ENCODE results near the gene OR11H6.
"Not testable (repeated sequence)": the region's sequence is repeated elsewhere in the genome, so short reads cannot be mapped to it uniquely, and the experiment has no call there.

The OR11H6 gene, protein sequence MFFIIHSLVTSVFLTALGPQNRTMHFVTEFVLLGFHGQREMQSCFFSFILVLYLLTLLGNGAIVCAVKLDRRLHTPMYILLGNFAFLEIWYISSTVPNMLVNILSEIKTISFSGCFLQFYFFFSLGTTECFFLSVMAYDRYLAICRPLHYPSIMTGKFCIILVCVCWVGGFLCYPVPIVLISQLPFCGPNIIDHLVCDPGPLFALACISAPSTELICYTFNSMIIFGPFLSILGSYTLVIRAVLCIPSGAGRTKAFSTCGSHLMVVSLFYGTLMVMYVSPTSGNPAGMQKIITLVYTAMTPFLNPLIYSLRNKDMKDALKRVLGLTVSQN

DNA sequence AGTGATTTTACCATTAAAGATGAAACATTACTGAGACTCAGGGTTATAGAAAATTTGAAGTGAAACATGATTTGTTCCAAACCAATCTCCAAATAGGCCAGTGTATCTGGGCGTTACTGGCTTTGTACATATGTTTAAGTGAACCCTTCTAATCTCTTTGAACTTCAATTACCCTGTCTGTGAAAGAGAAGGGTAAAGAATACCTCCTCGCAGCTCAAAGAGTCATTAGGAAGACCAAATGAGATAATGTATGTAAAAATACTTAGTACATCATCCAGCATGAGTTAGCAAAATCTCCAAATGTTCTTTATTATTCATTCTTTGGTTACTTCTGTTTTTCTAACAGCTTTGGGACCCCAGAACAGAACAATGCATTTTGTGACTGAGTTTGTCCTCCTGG, at the start of gene OR11H6:
OR11H6 (plus strand) TSS at position 301 of the 400 bp plus-strand sequence; CDS start at position 301, 0 bp downstream.
- no peak for DNase-seq

DNA sequence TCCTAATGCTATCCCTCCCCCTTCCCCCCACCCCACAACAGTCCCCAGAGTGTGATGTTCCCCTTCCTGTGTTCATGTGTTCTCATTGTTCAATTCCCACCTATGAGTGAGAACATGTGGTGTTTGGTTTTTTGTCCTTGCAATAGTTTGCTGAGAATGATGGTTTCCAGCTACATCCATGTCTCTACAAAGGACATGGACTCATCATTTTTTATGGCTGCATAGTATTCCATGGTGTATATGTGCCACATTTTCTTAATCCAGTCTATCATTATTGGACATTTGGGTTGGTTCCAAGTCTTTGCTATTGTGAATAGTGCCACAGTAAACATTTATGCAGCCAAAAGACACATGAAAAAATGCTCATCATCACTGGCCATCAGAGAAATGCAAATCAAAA, 49.3 kb upstream of the OR11H6 start:
- not testable (repeated sequence) for DNase-seq

DNA sequence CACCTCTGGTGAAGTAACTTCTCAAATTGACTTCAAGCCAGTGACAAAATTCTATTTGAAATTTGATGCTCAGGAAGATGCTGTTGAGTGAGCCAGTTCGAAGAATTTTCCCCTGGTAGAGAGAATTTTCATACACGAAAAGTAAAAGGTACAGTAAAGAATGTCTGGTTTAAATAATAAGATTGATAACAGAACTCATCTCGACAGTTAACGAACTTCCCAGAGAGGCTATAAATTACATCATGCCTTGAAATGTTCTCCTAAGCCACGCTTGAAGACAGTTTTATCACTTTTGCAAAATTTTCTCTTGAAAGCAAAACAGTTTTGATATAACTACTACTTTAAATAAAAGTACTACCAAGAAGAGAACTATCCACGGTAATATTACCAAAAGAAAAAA, 47.2 kb upstream of the OR11H6 start:
- DNase-seq, result no peak

DNA sequence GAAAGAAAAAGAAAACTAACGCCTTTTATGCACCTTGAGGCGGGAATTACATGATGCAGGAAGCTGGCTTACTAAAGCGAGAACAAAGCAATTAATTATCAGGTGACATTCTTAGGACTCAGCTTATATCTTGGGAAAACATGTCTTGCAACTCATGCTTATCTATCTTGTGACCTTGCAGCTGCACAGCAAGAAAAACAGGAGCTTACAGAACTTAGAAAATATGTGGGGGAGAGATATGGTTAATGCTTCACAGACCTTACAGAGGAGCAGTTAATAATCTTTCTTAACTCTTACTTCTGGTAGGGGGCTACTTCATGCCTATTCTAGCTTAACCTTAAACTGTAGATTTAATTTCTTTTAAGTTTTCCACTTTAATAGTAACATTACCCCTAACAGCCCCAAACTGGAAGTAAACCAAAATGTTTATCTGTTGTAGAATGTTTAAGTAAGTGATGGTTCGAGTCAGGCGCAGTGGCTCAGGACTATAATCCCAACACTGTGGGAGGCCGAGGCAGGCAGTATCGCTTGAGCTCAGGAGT, 46.0 kb upstream of the OR11H6 start:
- no peak for DNase-seq

DNA sequence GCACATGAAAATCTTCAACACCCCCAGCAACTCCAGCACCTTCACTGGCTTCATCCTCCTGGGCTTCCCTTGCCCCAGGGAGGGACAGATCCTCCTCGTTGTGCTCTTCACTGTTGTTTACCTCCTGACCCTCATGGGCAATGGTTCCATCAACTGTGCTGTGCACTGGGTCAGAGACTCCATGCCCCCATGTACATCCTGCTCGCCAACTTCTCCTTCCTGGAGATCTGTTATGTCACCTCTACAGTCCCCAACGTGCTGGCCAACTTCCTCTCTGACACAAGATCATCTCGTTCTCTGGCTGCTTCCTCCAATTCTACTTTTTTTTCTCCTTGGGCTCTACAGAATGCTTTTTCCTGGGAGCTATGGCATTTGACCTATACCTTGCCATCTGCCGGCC, 44.3 kb upstream of the OR11H6 start:
- no peak for DNase-seq

DNA sequence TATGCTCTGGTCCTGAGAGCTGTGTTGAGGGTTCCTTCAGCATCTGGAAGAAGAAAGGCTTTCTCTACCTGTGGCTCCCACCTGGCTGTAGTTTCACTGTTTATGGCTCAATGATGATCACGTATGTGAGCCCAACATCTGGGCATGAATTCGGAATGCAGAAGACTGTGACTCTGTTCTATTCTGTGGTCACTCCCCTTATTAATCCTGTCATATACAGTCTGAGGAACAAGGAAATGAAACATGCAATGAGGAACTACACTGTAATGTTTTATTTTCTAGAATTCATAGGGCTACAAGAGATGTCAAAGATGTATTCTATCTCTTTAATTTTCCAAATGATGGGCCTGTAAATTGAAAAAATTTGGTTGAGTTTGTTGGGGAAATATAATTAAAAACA, 43.6 kb upstream of the OR11H6 start:
- no peak for DNase-seq

DNA sequence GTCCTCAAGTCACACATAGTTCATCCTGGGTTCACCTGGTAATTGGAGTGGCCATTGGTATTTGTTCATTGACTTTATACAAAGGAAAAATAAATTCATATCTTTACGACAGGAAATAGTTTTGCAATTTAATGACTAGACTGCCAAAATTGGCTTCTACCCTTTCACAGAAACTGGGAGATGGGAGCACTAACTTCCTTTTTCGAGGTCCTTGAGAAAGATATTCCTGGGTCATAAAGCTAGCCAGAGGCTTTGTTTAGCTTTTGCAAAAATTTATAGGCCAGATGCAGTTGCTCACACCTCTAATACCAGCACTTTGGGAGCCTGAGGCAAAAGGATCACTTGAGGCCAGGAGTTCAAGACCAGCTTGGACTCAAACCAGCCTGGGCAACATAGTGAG, 43.0 kb upstream of the OR11H6 start:
- no peak for DNase-seq

DNA sequence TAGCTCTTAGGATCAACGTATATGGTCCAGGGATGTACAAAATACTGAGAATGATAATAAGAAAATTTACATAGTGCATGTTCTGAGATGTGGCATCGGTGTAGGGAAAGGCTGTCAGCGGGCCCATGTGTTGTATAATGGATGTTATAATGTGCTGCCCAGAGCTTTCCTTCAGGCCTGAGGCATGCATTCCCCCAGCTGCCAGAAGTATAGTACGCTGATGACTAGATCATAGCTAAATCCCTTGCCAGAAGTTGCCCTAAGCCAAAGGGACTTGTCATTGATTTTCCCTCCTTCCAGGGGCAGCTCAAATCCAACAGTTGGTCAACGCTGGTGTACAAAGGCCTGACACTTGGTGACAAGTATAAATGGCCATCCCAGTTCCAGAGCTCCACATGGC, 39.3 kb upstream of the OR11H6 start:
- no peak for DNase-seq

DNA sequence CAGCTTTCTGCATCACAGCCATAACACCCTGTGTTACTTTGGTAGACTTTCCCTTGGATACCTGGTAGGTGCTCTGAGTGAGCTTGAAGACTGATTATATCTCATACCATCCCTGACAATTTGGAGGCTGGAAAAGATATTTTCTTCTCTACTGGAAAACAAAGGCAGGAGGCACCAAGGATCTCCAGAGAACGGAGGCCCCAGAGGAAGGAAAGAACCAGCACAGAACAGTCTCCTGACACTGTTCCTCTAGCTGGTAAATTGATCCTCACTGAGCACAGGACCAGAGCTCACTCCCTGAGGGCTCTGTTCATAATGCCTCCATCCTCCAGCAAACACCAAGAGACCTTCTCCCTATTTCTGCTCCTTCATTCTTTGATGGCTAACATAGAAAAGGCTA, 32.9 kb upstream of the OR11H6 start, which contains the start of gene OR11G2:
OR11G2 (plus strand) TSS at position 301 of the 400 bp plus-strand sequence. CDS start 6,542 bp downstream, outside the sequence.
- DNase-seq, result no peak

DNA sequence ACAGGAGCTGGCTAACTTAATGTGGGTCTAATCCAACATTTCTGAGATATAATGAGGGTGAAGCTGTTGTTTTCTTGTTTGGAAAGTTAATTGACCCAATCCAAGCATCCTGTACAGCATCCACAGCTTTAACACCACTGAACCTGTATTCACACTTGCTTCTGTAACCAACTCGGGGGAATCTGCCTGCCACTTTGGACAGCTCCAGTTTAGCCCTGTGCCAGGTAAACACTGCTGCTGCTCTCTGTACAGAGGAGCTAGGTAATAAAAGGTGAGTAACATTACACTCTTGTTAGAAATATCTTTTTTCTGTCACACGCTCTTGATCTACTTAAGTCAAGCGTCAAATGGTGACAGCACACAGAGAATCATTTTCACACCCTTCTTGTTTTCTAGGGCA, 32.1 kb upstream of the OR11H6 start:
- no peak for DNase-seq

DNA sequence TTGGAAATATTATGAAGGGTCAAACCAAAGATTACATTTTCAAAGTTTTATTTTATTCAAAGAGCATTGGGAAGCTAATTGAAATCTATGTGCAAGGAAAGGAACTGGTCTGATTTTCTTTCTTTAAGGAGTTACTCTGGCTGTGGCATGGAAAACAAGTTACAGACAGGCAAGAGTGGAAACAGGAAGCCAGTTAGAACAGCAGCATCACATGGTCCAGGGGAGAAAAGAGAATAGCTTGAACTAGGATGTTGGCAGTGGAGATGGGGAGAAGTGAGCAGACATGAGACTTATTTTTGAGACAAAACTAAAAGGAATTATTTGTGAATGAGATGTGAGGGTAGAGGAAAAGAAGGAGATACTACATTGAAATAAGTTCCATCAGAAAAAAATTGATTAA, 29.4 kb upstream of the OR11H6 start:
- no peak for DNase-seq

DNA sequence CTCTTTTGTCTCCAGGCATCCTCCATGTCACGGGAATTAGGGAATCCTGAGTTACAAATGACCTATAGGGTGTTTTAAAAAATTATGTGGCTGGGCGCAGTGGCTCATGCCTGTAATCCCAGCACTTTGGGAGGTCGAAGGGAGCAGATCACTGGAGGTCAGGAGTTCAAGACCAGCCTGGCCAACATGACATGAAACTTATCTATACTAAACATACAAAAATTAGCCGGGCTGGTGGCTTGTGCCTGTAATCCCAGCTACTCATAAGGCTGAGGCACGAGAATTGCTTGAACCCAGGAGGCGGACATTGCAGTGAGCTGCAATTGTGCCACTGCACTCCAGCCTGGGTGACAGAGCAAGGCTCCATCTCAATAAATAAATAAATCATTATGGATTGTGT, 28.3 kb upstream of the OR11H6 start:
- DNase-seq, result not testable (repeated sequence)

DNA sequence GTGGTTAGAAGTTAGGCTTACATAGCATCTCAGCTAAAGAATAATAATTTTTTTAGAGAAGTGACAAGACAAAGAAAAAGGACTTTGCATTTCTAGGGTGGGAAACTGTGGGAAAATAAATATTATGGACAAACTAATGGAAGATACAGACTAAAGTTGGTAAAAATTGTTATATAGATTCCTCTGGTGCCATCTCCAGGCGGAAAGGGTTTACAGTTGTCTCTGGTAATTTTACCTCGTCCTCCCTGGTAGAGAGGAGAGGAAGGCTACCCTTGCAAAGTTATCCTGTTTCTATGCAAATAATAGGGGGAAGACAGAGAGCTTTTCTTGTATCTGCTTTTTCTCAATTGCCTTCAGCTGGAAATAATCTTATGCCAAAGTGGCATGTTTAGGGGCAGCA, 27.6 kb upstream of the OR11H6 start:
- no peak for DNase-seq

DNA sequence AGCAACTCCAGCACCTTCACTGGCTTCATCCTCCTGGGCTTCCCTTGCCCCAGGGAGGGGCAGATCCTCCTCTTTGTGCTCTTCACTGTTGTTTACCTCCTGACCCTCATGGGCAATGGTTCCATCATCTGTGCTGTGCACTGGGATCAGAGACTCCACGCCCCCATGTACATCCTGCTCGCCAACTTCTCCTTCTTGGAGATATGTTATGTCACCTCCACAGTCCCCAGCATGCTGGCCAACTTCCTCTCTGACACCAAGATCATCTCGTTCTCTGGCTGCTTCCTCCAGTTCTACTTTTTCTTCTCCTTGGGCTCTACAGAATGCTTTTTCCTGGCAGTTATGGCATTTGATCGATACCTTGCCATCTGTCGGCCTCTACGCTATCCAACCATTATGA, 26.1 kb upstream of the OR11H6 start:
- DNase-seq, result no peak

DNA sequence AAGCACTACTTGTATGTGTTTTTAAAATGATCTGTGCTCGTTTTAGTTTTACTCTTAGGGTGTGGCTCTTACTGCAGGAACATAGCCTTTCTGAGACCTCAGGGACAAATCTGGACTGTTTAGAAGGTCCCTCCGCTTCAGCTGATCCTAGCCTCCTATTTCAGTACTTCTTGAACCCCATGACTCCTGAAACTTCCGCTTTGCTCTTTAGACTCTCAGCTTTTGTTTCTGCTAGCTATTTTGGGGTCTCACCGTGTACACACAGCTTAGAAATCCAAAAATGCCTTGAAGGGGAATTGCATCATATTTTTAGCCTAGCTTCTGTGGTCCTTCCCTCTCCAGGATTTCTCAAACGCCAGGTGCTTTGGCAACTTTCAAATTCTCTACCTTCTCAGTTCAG, 24.5 kb upstream of the OR11H6 start:
- no peak for DNase-seq

DNA sequence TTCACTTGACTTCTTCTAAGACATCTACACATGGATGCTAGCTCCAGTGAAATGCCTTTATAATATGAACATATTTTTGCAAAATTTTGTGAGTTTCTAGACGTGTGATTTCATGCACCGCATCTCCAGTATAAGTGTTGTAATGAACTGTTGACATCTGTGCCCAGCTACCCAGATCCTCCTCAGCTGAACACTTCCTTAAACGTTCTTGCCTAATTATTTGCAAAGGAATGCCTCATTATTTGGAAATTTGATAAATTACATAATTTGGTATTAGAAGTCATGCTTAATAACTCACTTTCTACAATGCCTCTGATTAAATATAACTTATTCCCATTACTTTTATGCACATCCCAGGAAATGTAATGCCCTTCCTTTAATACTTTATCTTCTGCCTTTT, 18.8 kb upstream of the OR11H6 start:
- DNase-seq, result no peak

DNA sequence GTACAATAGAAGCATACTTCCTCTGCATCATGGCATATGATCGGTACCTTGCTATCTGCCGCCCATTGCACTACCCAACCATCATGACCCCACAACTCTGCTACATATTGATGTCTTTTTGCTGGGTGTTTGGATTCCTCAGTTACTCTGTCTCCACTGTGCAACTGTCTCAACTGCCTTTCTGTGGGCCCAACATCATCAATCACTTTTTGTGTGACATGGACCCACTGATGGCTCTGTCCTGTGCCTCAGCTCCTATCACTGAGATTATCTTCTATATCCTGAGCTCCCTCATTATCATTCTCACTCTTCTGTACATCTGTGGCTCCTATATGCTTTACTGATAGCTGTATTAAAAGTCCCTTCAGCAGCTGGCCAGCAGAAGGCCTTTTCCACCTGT, 13.9 kb upstream of the OR11H6 start:
- DNase-seq, result no peak

DNA sequence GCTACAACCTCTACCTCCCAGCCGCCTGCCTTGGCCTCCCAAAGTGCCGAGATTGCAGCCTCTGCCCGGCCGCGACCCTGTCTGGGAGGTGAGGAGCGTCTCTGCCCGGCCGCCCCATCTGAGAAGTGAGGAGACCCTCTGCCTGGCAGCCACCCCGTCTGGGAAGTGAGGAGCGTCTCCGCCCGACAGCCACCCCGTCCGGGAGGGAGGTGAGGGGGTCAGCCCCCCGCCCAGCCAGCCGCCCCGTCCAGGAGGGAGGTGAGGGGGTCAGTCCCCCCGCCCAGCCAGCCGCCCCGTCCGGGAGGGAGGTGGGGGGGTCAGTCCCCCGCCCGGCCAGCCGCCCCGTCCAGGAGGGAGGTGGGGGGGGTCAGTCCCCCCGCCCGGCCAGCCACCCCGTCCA, 11.1 kb upstream of the OR11H6 start:
- not testable (repeated sequence) for DNase-seq

DNA sequence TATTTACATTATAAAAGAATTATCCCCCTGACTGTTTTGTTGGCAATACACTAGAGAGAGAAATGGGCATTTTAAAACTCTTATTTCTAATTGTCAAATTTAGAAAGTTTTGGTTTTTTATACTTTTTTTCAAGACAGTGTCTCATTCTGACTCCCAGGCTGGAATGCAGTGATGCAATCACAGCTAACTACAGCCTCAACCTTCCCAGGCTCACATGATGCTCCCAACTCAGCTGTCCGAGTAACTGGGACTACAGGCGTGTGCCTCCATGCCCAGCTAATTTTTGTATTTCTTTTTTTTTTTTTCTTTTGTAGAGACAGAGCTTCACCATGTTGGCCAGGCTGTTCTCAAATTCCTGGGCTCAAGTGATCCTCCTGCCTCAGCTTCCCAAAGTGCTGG, 8.3 kb upstream of the OR11H6 start:
- DNase-seq, result no peak

DNA sequence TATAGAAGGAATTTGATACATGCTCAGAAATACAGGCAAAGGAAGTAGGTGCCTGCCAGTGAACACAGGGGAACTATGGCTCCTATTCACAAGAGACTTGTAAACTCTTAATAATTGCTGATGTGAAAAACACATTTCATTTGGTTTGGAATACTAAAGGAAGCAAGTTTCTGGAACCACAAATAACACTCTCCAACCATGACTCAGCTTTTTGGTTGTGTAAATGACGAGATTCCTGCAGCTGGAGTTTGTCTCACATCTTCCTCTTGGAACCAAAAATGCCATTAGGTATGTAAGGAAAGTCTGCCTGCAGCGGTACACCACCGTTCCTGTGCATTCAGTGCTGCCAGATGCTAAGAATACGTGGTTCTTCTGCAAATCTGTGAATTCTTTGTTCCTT, 4.5 kb upstream of the OR11H6 start:
- no peak for DNase-seq

DNA sequence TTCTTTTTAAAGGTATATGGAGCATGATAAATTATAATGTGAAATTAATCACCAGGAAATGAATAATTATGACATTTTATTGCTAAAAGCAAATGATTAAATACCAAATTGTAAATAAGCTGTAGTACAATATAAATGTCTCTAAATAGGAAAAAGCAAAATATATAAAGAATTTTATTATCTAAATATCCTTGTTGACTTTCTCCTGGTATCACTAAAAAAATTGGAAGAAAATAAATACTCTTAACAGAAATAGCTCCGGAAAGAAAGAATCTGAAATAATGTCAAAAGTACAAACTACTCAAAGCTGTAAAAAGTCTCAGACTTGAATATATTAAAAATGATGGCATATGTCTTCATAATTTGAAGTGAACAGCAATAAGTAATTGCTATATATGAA, 5.2 kb downstream of the OR11H6 start, which contains the start of gene OR11H7:
OR11H7 (plus strand) TSS at position 301 of the 400 bp plus-strand sequence.
- DNase-seq, result no peak

DNA sequence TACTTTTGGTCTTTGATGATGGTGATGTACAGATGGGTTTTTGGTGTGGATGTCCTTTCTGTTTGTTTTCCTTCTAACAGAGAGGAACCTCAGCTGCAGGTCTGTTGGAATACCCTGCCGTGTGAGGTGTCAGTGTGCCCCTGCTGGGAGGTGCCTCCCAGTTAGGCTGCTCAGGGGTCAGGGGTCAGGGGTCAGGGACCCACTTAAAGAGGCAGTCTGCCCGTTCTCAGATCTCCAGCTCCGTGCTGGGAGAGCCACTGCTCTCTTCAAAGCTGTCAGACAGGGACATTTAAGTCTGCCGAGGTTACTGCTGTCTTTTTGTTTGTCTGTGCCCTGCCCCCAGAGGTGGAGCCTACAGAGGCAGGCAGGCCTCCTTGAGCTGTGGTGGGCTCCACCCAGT, 11.9 kb downstream of the OR11H6 start:
- DNase-seq, result not testable (repeated sequence)

DNA sequence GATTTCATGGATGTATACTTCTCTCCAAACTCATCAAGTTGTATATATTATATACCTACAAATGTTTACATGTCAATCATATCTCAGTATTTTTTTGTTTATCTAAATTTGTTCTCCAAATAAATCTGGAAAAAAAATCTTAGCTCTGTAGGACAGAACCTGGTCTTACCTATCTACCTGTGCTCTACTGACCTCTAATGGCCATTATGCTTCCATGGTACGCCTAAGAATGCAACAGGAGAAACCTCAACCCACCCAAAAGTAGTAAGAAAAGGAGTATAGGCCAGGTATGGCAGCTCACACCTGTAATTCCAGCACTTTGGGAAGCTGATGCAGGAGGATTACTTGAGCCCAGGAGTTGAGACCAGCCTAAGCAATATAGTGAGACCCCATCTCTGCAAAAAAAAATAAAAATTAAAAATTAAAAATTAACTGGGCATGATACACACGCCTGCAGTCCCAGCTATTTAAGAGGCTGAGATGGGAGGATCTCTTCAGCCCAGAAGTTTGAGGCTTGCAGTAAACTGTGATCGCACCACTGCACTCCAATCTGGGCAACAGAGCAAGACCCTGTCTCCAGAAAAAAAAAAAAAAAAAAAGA, 24.2 kb downstream of the OR11H6 start:
- no peak for DNase-seq

DNA sequence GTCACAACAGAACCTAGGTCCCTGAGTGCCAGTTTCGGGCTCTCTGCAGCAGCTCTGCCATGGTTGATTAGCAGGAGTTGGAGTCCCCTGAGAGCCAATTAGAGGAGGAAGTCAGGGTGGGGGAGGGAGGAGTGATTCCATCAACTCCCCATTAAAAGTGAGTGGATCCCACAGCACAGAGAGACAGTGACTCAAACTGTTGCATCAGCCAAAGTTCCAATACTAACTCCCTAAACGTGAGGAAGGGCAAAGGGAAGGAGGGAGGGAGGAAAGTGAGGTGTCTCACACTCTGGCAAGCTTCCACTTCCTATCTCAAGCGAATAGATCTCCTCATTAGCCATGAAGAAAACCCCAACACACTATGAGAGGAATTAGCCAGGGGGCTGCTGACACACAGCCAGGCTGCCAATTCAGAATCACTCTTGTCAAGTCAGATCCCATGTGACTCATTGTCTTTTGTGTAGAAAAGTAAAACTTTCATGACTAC, 39.2 kb downstream of the OR11H6 start:
- no peak for DNase-seq
